Kidney tubule cell (primary cell): ENCODE measurements around the gene C9.
"Not testable (repeated sequence)": the region's sequence is repeated elsewhere in the genome, so short reads cannot be mapped to it uniquely, and the experiment has no call there.

Source experiments
- DNase-seq: peaks from one replicate; pipeline ENCODE4 v3.0.0-alpha.2; 2018; ENCODE audit warnings: low spot score

C9 gene

DNA sequence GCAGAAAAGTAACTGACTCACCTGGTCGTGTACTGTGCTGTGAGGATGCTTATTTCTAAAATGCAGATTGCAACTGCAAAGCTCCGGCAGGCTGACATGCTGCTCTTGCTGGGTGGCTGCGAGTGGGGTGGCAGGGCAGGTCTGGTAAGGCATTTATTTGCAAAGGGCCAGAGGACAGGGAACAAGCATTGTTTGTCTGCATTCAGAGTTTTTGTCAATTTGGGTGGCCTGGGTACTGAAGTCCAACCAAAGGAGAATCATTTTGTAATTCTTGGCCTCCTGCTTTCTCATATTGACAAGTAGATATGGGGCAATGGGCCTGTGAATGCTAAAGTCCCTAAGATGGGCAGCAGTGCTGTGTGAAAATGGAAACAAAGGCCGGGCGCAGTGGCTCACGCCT lies at the start of gene C9:
Gene C9, minus strand, starts transcription at position 129 of the 400 bp plus-strand sequence. Its CDS starts 31 bp downstream, at position 98.
- DNase-seq, result no peak

DNA sequence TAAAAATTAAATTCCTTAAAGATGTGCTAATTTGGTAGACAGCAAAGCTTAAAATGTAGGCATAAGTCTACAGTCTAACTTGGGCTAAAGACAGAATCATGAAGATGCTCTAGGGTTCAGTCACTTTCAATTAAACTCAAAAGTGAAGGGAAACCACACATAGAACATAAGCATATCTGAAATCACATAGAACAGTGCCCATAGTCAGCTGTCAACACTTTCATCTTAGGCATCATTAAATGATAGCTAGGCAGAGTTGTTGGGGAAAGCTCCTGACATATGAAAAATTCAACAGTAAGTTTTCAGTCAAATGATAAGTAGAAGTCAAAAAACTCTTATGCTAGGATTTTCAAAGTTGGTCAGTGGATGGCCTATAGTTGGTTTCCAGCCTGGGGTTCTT lies 49.5 kb upstream of the C9 start:
- no peak for DNase-seq

DNA sequence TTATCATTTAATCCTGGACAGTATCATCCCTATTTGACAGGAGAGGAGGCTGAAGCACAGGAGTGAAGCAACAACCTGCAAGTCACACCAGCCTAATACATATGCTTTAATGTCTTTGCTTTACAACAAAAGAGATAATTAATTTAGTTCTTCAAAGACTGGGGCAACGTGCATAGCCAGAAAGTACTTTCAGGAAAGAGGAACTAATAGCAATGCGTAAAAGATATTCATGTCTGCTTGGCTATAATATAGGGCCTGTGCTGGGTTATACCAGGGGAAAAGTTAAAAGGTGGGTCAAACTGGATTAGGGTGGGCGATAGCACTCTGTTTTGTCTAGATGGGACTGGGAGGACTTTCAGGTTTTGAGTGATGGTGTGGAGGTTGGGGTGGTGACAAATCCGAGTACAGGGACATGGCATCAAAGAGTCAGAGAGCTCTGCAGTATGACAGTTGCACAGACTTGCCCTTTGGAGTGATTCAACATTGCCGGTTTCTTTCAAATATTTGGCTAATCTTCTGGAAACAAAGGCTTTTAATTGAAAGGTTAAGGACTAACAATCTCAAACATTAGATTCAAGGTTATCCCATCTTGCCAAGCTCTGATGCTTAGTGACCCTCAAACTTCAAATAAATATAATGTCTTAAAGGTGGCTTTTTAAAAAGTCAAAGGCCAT lies 48.6 kb upstream of the C9 start:
- DNase-seq, result no peak

DNA sequence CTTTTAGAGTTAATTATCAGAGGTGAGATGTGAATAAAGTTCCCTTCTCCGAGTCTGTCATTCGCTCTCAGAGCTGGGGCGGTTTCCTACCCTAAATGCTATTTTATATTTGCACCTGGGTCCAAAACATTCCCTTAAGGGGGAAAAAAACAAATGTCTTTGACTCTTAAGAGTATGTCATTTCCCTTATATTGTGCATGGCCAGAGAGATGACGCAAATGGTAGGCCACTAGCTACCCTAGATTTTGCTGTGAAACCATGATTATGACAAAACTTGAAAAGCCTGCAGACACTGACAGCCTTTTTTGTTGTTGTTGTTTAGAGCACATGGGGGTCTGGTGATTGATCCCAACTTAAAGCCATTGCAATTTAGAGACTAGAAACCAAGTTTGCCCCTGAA lies 47.7 kb upstream of the C9 start:
- no peak for DNase-seq

DNA sequence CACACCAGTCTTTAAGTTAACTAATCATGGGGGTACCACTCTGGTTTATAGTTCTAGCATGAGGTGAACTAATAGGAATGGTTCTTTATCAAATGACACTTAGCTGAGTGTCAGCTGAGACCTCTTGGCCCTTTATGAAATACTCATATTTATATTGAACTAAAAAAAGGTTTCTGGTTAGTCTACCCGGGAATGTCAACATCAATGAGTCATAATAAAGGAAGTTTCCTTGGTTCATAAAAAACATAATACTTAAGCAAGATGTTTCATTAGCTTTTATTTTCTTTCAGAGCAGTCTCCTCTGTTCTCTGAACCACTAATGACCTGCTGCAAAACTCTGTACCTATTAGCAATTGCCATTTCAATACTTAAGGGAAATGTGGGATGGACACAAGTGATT lies 46.8 kb upstream of the C9 start:
- peak; percentile 43 for DNase-seq

DNA sequence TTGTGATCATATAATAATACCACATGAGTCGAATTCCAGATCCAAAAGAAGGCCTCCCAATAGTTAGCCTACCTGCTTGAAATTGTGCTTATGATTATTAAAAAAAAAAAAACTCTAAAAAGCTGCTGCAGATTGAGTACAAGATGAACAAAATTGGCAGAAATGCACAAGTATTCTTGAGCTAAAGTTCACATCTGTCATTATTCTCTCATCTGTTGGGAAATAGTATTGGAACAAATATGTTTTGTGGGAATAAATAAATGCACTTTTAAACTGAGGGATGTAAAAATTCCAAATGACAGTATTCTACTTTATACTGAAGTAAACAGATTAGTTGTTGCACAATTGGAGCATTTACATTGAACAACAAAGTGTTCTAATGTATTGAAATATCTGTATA lies 44.7 kb upstream of the C9 start:
- DNase-seq, result no peak

DNA sequence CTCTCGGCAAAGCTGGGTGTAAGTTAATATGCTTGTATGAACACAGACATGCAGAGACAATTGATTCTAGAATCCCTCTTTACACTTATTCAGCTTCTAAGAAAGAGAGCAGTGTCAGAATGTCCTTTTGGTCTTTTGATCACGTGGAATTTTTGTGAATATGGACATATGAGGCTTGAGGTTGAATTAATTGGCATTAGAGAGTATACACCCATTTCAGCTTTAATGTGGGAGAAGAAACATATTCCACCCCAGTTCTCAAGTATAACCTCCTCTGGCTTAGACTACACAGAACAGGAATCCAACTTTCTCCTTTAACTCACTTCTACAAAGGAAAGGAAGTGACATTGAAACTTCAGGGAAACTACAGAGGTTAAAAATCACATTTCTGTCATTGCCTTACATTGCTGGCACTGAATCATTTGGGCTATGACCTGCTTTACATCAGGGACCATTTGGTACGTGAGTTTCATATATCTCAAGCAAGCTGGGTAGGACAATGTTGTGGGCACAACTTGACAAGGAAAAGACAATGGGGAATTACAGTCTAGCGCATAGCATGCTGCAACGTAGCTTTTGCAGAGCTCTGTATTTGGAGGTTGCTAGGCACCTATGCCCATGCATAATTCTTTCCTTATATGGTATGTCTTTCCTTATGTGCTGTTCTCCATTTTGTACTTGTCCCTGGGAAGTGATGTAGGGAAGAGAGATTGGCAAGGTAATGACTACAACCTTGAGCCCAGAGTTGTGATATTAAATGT lies 41.0 kb upstream of the C9 start:
- DNase-seq, result no peak

DNA sequence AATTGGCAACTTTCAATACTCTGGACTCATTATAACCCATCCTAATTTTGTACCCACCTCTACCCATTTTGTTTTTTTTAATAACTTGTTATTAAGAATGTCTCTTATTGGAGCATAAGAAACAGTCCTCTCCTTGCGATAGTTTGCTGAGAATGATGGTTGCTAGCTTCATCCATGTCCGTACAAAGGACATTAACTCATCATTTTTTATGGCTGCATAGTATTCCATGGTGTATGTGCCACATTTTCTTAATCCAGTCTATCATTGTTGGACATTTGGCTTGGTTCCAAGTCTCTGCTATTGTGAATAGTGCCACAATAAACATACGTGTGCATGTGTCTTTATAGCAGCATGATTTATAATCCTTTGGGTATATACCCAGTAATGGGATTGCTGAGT lies 39.5 kb upstream of the C9 start:
- not testable (repeated sequence) for DNase-seq

DNA sequence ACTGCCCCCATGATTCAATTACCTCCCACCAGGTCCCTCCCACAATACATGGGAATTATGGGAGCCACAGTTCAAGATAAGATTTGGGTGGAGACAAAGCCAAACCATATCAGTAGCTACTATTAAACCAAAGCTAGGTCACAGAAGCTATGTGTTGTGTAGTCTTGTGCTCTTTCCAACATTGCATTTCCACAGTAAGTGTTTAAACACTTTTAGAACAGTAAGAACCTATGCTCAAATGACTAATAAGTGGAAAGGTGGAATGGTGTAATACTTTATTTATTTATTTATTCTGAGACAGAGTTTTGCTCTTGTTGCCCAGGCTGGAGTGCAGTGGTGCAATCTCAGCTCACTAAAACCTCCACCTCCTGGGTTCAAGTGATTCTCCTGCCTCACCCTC lies 37.8 kb upstream of the C9 start:
- DNase-seq, result not testable (repeated sequence)

DNA sequence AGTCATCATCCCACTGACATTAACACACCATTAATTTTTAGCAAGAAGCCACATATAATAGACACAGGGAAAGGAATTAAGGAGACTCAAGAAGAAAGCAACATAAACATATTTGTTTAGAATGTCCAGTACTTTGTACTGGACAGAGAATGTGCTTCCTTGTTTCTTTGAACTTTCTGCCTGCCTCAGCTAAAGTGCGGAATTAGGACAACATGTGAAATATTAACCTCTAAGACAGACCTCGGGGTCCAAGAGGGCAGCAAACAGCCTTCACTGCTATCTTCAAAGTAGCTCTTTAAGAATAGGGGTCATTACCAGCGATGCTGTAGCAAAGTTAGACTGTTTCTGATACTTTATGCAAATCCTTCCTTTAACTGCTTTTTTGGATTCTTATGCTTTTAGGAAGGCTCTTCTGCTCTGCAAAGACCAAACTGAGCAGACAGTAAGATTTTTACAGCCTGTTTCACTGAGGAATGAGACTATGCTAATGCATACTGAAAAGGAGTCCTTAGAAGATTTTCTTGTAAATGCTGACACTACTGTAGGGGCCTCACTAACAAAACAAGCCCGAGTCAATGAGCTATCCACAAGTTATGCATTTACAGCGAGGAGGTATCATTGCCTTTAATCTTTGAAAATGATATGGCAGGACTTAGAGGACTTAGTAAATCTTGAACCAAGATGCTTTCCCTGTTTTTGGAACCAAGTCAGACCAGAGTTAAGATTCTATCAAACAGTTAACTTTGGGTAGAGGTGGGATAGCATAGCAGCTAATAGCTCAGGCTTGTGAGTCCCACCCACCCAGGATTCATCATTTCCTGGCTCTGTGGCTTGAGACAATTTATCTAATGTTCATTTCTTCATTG lies 36.7 kb upstream of the C9 start:
- peak; percentile 58 for DNase-seq

DNA sequence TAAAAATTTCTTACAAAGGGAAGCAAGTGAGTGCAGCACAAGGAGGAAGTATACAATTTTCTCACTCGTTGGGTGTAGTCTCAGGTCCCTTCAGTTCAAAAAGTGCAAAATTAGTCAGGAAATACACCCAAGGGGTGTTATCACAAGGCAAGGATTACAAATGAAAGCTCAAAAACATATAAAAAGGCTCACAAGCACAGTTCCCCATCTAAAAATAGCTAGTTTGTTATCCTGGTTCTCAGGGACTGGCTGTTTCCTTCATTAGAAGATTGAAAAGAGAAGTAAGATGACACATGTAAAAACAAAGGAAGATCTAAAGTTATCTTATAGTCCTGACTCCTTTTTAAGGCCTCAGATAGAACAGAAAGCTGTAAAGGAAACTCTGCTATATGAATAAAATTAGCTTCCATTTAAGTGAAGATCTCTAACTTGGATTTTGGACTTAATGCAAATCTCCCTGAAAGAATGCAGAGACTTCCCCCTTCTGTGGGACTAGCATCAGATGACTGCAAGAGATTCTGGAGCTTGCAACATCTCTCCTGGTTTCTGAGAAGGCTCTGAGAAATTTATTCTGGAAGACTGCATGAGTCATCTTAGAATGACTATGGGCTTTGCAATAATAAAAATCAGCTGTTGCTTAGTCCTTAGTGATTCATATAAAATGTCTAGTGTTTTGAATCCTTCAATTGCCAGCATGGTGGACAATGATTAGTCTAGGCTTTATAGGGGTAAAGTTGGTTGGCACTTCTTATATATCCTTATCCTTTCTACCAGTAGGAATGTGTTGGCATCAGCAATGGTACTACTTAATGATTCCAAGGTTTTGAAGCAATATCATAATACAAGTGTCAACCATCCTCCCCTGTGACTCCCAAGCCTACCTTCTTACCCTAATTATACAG lies 35.1 kb upstream of the C9 start:
- peak; percentile 96 for DNase-seq

DNA sequence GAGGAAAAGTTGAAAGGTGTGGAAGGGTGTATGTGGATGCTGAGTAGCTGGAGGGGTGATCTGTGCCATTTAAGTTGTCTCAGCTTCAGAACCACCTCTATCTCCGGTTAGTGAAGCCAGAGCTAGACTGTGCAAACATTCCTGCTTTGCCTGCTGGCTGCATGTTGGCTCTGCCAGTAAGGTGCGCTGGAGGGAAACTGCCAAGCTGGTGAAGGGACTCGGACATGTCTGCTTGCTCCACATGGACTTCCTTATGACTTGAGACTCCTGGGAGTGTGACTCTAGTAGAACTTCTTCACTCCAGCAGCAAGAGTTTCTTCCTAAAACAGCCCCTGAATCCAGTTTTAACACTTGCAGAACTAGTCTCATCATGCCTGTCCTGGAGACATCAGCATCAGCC lies 32.5 kb upstream of the C9 start:
- DNase-seq, result no peak

DNA sequence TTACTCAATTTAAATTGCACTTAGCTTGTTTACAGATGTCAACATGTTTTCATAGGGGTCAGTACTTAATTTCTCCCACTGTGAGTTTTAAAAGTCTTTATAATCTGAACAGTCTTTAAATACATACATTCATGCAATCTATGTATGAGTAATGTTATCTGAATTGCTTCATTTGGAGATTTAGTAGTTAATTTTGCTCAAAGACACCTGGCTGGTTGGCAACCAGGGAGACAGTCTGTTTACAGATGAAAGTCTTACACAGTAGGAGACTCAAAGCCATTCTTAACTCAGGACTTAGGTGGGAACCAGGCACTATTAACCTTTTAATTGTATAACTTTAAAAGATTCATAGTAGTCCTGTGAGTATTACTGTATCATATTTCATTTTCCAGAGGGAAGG lies 31.2 kb upstream of the C9 start:
- no peak for DNase-seq

DNA sequence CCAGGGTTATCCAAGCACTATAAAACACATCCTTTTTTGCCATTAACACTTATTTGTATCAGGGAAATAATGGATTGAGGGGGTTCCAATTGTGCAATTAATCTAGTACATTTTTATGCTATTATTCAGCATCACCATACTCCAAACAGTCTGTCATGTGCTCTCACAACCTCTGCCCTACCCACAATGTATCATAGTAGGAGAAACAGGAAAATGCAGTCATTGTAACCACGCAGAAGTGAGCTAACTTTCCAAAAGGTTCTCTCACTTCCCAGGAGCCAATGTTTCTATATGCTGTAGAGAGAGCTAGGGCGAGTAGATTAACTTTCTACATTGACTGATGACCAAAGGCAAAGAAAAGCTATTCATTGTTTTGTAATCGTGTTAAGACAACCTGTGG lies 30.7 kb upstream of the C9 start:
- DNase-seq, result peak; percentile 75

DNA sequence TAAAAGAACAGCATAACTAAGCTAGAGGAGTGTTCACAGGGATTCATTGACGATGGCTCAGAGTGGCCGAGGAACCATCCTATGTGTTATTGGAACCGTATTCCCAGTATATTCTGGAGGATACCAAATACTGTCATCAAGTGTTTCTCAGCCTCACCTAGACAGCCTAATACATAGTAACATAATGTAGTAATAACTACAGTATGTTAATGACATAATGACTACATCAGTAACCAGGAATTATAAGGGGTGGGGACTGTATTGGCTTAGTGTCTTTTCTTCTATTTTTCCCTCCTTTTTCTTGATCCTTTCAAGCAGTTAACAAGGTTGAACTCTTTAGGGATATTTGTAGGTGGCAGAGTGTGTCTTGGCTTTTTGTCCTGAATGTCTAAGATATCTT lies 26.6 kb upstream of the C9 start:
- no peak for DNase-seq

DNA sequence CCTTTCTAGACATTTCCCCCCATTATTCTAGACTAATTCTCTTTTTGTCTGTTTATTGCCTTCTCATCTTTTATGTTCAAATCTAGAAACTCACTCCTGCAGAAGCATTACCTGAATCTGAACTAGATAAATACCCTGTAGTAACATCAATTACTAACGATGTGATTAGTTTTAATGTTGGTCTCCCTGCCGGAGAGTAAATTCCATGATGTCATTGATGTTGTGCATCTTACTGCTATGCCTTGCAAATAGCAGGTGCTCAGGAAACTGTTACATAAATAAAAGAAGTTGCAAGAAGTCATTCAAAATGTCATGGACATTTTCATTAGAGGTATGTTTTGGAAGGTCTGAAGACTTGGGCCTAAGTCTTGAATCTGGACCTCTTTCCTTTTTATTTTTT lies 23.0 kb upstream of the C9 start:
- no peak for DNase-seq

DNA sequence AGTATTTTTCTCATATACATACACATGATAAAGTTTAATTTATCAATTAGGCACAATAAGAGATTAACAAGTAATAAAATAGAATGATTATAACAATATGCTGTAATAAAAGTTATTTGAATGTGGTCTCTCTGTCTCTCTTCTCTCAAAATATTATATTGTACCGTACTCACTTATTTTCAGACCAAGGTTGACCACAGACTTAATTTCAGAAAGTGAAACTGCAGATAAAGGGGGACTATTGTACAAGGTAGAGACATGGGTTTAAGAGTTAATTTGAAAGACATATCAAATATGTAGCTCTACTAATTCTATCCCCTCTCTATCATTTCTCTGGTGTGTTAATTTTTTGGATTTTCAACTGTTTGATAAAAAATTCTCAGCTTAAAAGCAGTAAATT lies 20.0 kb upstream of the C9 start:
- no peak for DNase-seq

DNA sequence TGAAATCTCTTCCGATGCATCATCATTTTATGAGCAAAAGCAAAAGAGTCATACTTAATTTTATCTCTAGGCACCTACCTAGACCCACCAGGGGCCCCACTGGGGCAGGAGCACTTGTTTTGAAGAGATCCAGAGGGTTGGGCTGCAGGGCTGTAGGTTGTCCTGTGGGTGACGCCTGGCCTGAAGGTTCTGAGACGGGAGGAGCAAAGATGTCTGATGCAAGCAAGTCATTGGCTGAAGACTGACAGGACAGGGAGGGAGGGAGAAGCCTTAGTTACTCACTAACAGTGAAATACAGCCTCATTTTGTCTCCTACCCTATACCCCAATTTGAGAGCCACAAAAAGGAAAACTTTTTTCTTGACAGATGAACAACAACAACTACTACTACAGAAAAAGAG lies 17.1 kb upstream of the C9 start:
- DNase-seq, result no peak

DNA sequence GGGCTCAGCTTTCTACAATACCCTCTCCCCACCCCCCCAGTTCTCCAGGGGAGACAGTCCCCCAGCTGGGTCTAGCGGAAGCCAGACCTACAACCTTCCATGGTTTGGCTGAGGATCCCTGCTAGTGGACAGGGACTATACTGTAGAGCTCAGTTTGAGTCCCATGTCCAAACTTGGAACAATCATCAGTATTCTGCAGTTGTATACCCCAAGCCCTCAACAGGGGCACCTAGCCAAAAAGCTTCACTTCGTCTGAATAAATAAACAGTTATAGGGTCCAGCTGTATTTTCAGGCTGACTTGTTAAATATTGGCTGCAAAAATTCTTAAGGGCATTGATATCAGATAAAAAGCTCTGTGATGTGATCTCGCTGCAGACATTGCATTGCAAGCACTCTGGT lies 15.4 kb upstream of the C9 start:
- no peak for DNase-seq

DNA sequence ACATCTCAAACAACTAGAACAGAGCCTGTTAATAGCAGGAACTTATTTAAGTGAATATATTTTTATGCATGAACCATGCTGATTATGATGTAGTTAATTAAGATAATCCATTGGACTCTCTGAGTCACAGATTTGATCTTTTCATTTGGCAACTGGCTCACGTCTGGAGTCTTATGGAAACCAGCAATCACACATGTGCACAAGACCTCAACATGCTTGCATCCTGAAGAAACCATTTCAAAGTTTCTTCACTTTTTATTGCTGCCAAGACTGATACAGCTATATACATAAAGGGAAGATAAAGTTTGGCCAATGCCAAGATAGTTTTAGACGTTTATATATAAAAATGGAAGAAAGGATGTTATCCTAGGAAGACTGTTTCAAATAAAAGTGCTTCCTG lies 13.3 kb upstream of the C9 start:
- DNase-seq, result no peak

DNA sequence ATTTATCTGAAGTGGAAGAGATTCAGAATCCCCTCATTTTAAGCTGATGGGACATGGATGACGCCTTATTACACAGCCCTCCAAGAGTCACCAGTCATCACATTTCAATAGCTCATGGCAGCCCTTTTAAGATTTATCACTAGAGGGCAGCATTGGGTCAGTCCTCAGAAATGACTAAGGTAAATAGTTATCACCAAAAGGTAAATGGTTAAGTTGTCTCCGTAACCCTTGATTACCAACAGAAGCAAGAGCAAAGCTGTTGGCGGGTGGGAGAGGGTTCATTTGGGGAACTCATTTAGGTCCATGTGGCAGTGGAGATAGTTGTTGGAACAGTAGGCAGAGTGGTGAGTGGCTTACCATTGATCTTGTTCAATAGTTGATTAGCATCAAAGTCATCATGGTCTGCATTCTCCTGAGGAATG lies 12.0 kb upstream of the C9 start:
- peak; percentile 77 for DNase-seq

DNA sequence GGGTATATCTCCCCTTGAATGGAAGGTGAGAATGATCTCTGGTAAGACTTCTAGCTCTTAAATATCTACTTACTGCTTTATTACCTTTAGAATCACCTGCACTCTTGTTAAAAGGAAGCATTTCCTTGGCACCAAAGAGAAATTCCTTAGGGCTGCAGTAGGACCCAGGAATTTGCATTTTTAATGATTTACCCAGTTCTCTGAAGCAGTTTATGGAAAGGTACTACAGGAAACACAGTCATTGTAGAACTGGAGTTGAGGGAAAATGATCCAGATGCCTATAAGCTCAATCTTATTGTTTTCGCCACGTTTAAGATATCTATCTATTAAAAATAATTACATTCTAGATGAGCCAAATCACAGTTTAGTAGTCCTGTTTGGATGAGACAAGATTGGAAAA lies 9.5 kb upstream of the C9 start:
- DNase-seq, result peak; percentile 85
